K562 (cell line): ENCODE measurements around the gene PIP5KL1. TPM values are rescaled to one million over a fixed set of nuclear protein-coding genes. Genes with fewer than 3 reads are reported as not detected.
A peak's percentile ranks its signal among the peaks of the same experiment; 100 is the strongest.

Experiments used
- CREB3 ChIP-seq: fragments of 450-650 bp; conservative IDR thresholded peaks from 2 replicates; pipeline ENCODE4 v1.6.1; 2016; ENCODE audit warnings: missing genetic modification characterization, low read depth, mild to moderate bottlenecking, missing compliant biosample characterization, moderate library complexity
- MGA ChIP-seq: fragments of 450-650 bp; IDR thresholded peaks from 2 replicates; pipeline ENCODE4 v1.6.1; 2016; ENCODE audit warnings: mild to moderate bottlenecking, moderate library complexity
- NR2C2 ChIP-seq, 2 experiments: fragments of 200-800 bp in 1 of 2; sonication (Bioruptor generic) in 1 of 2; sonication (generic) in 1 of 2; formaldehyde crosslinking in 1 of 2; IDR thresholded peaks; 2 replicates each; pipeline versions ENCODE4 v1.6.1 to v1.8.0; 2016 to 2022; ENCODE audit warnings: mild to moderate bottlenecking in 1 of 2, missing compliant biosample characterization in 1 of 2, missing genetic modification characterization in 1 of 2, missing genetic modification reagents in 1 of 2
- SOX6 ChIP-seq: fragments of 450-650 bp; IDR thresholded peaks from 2 replicates; pipeline ENCODE4 v1.6.1; 2014; ENCODE audit warnings: mild to moderate bottlenecking
- TCF15 ChIP-seq: fragments of 250-450 bp; sonication (Bioruptor Pico); IDR thresholded peaks from 2 replicates; pipeline ENCODE4 v1.8.0; 2022; ENCODE audit warnings: moderate library complexity, mild to moderate bottlenecking, inconsistent platforms
- TEAD4 ChIP-seq, 2 experiments: sonication (generic) in 1 of 2; formaldehyde crosslinking in 1 of 2; IDR thresholded peaks; 2 replicates each; pipeline versions ENCODE4 v1.6.1 to v1.8.0; 2012 to 2022; ENCODE audit warnings: borderline replicate concordance in 1 of 2, inconsistent platforms in 1 of 2, low read length in 1 of 2, mild to moderate bottlenecking in 1 of 2, missing genetic modification reagents in 1 of 2
- ZBTB43 ChIP-seq: sonication (generic); formaldehyde crosslinking; IDR thresholded peaks from 2 replicates; pipeline ENCODE4 v1.8.0; 2023; ENCODE audit warnings: mild to moderate bottlenecking, missing genetic modification reagents
- ZNF143 ChIP-seq: sonication (generic); formaldehyde crosslinking; IDR thresholded peaks from 2 replicates; pipeline ENCODE4 v1.9.0; 2022; ENCODE audit warnings: mild to moderate bottlenecking, missing genetic modification reagents
- ZNF431 ChIP-seq: sonication (generic); formaldehyde crosslinking; IDR thresholded peaks from 2 replicates; pipeline ENCODE4 v1.8.0; 2022; ENCODE audit warnings: mild to moderate bottlenecking, missing genetic modification reagents
- polyA plus RNA-seq, 8 experiments: library from polyadenylated mRNA; depleted of rRNA in 4 of 8; stranded (reverse) in 5 of 8; unstranded in 3 of 8; fragments of >200 nt; fragmentation: Nextera tagmentation in 2 of 8; fragmentation: Illumina TruSeq in 1 of 8; extraction: Ambion mirVana in 2 of 8; extraction: Trizol in 1 of 8; gene quantifications; 2 replicates each; pipeline versions ENCODE4 v1.2.1 to v1.2.3, GENCODE V29; 2011 to 2014; ENCODE audit warnings: inconsistent platforms in 1 of 8, missing spikeins in 1 of 8
- total RNA-seq, 7 experiments: library from RNA; depleted of rRNA in 6 of 7; stranded (reverse); fragments of >200 nt in 6 of 7; fragmentation: Illumina TruSeq in 2 of 7; extraction: Trizol in 2 of 7; gene quantifications; 2 replicates each; pipeline versions ENCODE4 v1.2.1 to v1.2.3, GENCODE V29; 2011 to 2021; ENCODE audit warnings: low replicate concordance in 1 of 7

The PIP5KL1 gene
- total and polyA plus RNA-seq, 9 of the 15 experiments (the other 6 are each of a cell fraction or from before 2014, with no cell fraction given), result 0.18 to 4.8 (median 1.2) TPM

GRCh38 chr9:127915801-127916719 is 14.5 kb downstream of the PIP5KL1 start (continued):
- TF ChIP-seq MGA (peak; percentile 52; the same call in 1 of the 2 replicates), NR2C2 (CRISPR knock-in tag; IDR thresholded peaks at IDR 0.05) (no peak), NR2C2 (tag; IDR thresholded peaks at IDR 0.05) (0 out of 2 replicates have a peak, but pooled peaks have one; percentile 4), TEAD4 (IDR thresholded peaks at IDR 0.05; ENCODE audit: low read length) (no peak), TEAD4 (CRISPR knock-in tag; IDR thresholded peaks at IDR 0.05; ENCODE audit: borderline replicate concordance) (no peak), SOX6 (no peak), ZNF431 (CRISPR knock-in tag) (peak; percentile 50), TCF15 (CRISPR knock-in tag) (no peak), ZNF143 (CRISPR knock-in tag) (no peak; the same call in 1 of the 2 replicates), CREB3 (tag) (no peak), ZBTB43 (no peak)
